ENCODE measurements around the gene TMCC3.

GRCh38 chr12:94553130-94553519, 97.2 kb downstream of the TMCC3 start:
- TF ChIP-seq CTCF (IDR thresholded peaks at IDR 0.05; ENCODE audit: insufficient read depth, low read depth, low read length): no peak
- TF ChIP-seq EZH2 (IDR thresholded peaks at IDR 0.05; ENCODE audit: insufficient read depth, low read length): no peak

Measured in astrocyte (in vitro differentiated cells and primary cell).